AG04450 (cell line): ENCODE results near the gene GOSR2. TPM values are rescaled to one million over a fixed set of nuclear protein-coding genes. Genes with fewer than 3 reads are reported as not detected.
"Not testable (repeated sequence)": the region's sequence is repeated elsewhere in the genome, so short reads cannot be mapped to it uniquely, and the experiment has no call there.

Experiments
- CTCF ChIA-PET: fragments of 300-600, 350-600 bp; formaldehyde crosslinking; extraction: SDS; loops from one replicate; lab custom pipeline; 2022; ENCODE audit warnings: antibody characterized with exemption, inconsistent platforms; lab: Charles Lee
- POLR2A ChIA-PET: fragments of 350-600 bp; formaldehyde crosslinking; extraction: SDS; loops from one replicate; lab custom pipeline; 2021; ENCODE audit warnings: antibody characterized with exemption, inconsistent platforms; lab: Yijun Ruan, JAX
- DNase-seq: peaks from one replicate; pipeline ENCODE4 v3.0.0-alpha.2; 2011; ENCODE audit warnings: low read depth, low spot score
- H3K27ac ChIP-seq: one replicate; pipeline ENCODE4 v1.5.1; 2012; ENCODE audit warnings: low read depth, low read length, control low read depth
- H3K27me3 ChIP-seq: one replicate; pipeline ENCODE4 v1.6.0; 2012; ENCODE audit warnings: low read length; ENCODE audit not compliant: control insufficient read depth, insufficient read depth
- H3K4me3 ChIP-seq: 2 replicates; pipeline ENCODE4 v1.5.1; 2011; ENCODE audit warnings: mild to moderate bottlenecking, low read depth, low read length, control low read depth
- H3K9me3 ChIP-seq: 2 replicates; pipeline ENCODE4 v1.5.1; 2012; ENCODE audit warnings: low read length; ENCODE audit not compliant: control insufficient read depth, insufficient read depth
- CTCF ChIP-seq: IDR thresholded peaks from 2 replicates; pipeline ENCODE4 v1.5.1; 2011; ENCODE audit warnings: low read depth, low read length, control low read depth, inconsistent platforms
- polyA plus RNA-seq: library from polyadenylated mRNA; depleted of rRNA; stranded (reverse); fragments of >200 nt; gene quantifications from 2 replicates; pipeline ENCODE4 v1.2.3, GENCODE V29; 2011

GOSR2 gene
- polyA plus RNA-seq, 1 experiment: 87.7 TPM

DNA sequence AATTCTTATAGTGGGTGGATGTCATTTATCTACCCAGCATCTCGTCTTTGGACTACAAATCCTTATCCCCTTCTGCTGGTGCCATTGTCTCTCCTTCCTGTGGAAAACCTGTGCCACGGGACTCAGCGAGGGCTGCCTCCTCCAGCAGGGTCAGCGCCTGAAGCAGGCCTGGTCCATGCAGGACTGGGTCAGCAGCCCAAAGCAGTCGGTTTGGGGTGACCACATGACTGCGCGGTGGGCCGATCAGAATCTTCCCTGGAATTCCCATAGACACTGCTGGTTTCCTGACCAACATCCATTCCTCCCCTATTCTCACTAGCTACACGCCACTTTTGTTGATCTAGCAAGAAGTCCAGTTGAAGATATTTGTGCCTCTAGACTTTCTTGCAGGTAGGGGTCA is 29.2 kb downstream of the GOSR2 start:
- ChIA-PET POLR2A (interaction anchor here (0.9 kb wide), 1 partner anchor 9 kb away, joined by 3 read pairs; no protein-coding TSS in a partner anchor), CTCF (interaction anchor here (2.0 kb wide), 1 partner anchor 10 kb away, joined by 12 read pairs; no protein-coding TSS in a partner anchor)
- no peak for TF ChIP-seq CTCF
- DNase-seq: no peak
- Histone ChIP-seq H3K4me3 (no peak overlapping the region), H3K27ac (no peak overlapping the region), H3K9me3 (no peaks in the 10 kb centered on the region; the same call in 1 of the 2 replicates), H3K27me3 (peaks cover 6% of the 10 kb centered on the region)

- H3K4me3 ChIP-seq, POLR2A ChIA-PET, DNase-seq, H3K9me3 ChIP-seq, H3K27ac ChIP-seq: not testable (repeated sequence)
- H3K27me3 ChIP-seq: peaks cover 11% of the 10 kb centered on the region
- CTCF ChIA-PET: interaction anchor here (2.0 kb wide), 1 partner anchor 11 kb away, joined by 12 read pairs; no protein-coding TSS in a partner anchor
Observed at GRCh38 chr17:46953191-46953590, 30.2 kb downstream of the GOSR2 start.

- TF ChIP-seq CTCF: no peak
- ChIA-PET POLR2A (no interaction called here), CTCF (interaction anchor here (0.6 to 2.4 kb wide), 2 partner anchors 17 to 185 kb away, joined by 4 to 8 read pairs; no protein-coding TSS in a partner anchor)
- no peak for DNase-seq
- peaks cover 14% of the 10 kb centered on the region for H3K27me3 ChIP-seq
- no peak overlapping the region for H3K27ac ChIP-seq
- no peaks in the 10 kb centered on the region; the same call in 1 of the 2 replicates for H3K9me3 ChIP-seq
- no peak overlapping the region for H3K4me3 ChIP-seq
Observed at GRCh38 chr17:46958041-46958591, 35.2 kb downstream of the GOSR2 start.

- no peaks in the 10 kb centered on the region; the same call in 1 of the 2 replicates for H3K9me3 ChIP-seq
- no peak overlapping the region for H3K27ac ChIP-seq
- H3K27me3 ChIP-seq: peaks cover 18% of the 10 kb centered on the region
- DNase-seq: no peak
- ChIA-PET POLR2A (no interaction called here), CTCF (interaction anchor here (3.9 kb wide), 1 partner anchor 18 kb away, joined by 11 read pairs; no protein-coding TSS in a partner anchor)
- no peak overlapping the region for H3K4me3 ChIP-seq
- no peak for TF ChIP-seq CTCF
Observed at GRCh38 chr17:46960152-46960551, 37.2 kb downstream of the GOSR2 start.

DNA sequence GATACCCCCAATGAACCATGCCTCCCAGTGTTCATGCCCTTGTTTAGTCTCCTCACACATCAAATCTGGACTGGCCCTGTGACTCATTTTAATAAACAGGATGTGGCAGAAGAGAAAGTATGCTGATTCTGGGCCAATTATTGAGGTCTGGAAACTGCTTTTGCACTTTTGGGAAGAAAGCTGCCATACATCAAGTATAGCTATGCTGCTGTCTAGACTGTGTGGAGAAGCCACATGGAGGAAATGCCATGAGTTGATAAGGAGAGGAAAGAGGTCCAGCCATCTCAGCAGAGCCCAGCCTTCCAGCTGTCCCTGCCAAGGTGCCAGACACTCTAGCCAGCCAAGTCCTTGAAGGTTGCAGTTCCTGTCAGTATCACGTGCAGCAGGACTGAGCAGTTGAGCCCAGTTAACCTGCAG is 39.4 kb downstream of the GOSR2 start:
- Histone ChIP-seq H3K27me3 (peaks cover 24% of the 10 kb centered on the region), H3K4me3 (no peak overlapping the region), H3K27ac (no peak overlapping the region), H3K9me3 (no peaks in the 10 kb centered on the region)
- no peak for TF ChIP-seq CTCF
- POLR2A ChIA-PET: no interaction called here
- CTCF ChIA-PET: interaction anchor here (2.0 to 3.9 kb wide), 2 partner anchors 20 to 21 kb away, joined by 5 to 11 read pairs; no protein-coding TSS in a partner anchor
- peak; percentile 32 for DNase-seq
